GM19193 (cell line): Measurements from ENCODE around the gene BRIP1.

Source experiments
- POLR2A ChIP-seq: IDR thresholded peaks from 4 replicates; pipeline ENCODE4 v1.6.1; 2011; ENCODE audit not compliant: insufficient read depth, insufficient read length; ENCODE audit errors: extremely low read depth

Gene BRIP1

GRCh38 chr17:61714300-61714699 lies 149.0 kb downstream of the BRIP1 start:
- TF ChIP-seq POLR2A: no peak

DNA sequence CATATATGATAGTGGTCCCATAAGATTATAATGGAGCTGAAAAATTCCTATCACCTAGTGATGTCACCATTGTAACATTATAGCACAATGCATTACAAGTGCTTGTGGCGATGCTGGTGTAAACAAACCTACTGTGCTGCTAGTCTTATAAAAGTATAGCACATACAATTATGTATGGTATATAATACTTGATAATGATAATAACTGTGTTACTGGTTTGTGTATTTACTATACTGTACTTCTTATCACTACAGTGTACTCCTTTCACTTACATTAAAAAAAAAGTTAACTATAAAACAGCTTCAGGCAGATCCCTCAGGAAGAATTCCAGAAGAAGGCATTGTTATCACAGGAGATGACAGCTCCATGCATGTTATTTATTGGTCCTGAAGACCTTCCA lies 150.3 kb downstream of the BRIP1 start:
- TF ChIP-seq POLR2A: no peak

DNA sequence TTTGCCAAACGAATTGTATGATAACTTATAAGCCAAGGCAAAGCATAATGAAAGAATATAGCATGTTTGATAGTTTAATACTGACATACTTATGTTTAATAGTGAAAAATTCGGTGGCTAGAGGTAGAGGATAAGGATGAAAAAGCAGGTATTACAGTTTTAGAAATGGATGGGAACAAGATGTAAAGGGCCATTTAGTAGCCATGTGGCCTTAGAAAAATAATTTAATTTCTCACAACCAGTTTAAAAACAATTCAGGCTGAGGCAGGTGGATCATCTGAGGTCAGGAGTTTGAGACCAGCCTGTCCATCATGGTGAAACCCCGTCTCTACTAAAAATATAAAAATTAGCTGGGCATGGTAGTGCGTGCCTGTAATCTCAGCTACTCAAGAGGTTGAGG lies 152.8 kb downstream of the BRIP1 start:
- TF ChIP-seq POLR2A: no peak

DNA sequence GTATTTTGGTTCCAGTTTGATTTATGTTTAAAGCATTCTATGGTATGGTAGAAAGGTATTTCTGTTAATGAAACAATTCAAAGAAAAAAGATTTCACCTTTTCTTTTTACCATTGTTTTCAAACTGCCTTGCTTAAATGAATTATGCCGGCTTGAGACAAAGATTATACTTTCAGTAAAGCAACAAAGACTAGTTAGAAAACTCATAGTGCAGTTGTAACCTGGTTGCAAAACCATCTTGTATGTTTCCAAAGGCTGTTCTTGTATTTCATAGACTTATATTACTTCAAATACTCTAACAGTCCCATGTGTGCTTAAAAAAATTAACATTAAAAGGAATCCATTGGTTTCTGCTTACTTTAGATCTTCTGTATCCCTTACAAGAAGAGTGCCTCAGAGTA lies 153.8 kb downstream of the BRIP1 start:
- TF ChIP-seq POLR2A: no peak

DNA sequence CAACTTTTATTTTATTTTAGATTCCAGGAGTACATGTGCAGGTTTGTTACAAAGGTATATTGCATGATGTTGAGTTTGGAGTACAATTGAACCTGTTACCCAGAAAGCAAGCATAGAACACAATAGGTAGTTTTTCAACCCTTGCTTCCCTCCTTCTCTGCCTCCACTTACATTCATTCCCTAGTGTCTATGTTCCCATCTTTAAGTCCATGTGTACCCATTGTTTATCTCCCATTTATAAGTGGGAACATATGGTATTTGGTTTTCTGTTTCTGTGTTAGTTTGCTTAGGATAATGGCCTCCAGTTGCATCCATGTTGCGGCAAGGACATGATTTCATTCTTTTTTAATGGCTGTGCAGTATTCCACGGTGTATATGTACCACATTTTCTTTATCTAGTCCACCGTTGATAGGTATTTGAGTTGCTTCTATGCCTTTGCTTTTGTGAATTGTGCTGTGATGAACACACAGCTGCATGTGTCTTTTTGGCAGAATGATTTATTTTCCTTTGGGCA lies 158.3 kb downstream of the BRIP1 start:
- TF ChIP-seq POLR2A: no peak

- TF ChIP-seq POLR2A: no peak
These were observed 160.9 kb downstream of the BRIP1 start for GRCh38 chr17:61702450-61702849.

DNA sequence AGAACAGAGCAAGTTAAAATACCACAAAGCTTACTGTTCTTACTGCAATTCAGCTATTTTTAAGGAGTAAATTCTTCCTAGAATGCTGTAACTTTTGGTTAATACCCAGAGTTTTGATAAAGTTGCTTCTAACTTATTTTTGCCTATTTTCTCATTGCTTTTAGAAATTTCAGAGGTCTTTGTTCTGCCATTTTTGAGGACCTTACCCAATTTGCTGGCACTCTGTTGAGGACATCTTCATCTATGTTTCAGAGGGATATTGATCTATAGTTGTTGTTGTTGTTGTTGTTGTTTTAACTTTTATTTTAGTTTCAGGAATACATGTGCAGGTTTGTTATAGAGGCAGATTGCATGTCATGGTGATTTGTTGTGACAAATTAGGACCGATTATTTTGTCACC lies 161.3 kb downstream of the BRIP1 start:
- no peak for TF ChIP-seq POLR2A

DNA sequence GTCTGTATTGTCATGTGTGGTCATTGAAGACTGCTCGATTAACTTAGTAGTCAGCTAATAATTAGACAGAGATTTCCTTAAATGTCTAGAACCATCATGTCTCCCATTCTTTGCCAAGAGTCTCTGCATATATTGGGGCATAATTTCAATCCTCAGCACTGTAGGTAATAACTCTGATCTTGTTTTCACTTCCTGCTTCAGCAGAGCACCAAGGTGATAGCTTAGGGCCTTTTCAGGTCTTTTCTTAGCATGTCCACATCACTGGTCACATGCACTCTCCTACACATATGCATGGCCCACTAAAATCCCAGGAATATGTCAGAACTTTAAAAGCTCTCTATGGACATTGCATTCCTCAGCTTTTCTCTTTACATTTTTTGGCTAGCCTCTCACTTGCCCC lies 162.0 kb downstream of the BRIP1 start:
- no peak for TF ChIP-seq POLR2A

- TF ChIP-seq POLR2A: no peak
These were observed 163.1 kb downstream of the BRIP1 start for GRCh38 chr17:61700252-61700651.

GRCh38 chr17:61699694-61700093 lies 163.6 kb downstream of the BRIP1 start:
- TF ChIP-seq POLR2A: no peak

DNA sequence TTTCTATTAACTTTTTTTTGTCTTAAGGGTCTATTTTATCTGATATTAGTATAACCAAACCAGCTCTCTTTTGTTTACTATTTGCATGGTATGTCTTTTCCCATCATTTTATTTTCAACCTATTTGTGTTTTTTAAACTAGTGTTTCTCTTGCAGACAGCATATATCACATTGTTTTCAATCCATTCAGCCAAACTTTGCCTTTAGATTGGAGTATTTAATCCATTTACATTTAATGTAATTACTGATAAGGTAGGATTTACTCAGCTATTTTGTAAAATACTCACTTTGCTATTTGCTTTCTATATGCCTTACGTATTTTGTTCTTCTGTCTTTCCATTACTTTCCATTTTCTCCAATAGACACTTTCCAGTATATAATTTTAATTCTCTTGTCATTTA lies 164.3 kb downstream of the BRIP1 start:
- TF ChIP-seq POLR2A: no peak

DNA sequence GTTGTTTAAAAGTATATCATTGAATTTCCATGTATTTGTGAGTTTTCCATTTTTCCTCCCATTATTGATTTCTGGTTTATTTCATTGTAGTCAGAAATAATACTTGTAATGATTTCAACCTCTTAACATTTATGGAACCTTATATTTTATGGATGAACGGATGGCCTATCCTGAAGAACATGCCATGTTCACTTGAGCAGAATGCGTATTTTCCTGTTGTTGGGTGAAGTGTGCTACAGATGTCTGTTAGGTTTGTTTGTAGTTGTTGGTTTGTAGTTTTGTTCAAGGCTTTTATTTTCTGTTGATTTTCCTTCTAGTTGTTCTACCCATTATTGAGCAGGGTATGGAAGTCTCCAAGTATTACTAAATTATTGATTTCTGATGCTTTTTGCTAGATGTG lies 165.1 kb downstream of the BRIP1 start:
- no peak for TF ChIP-seq POLR2A

- TF ChIP-seq POLR2A: no peak
These were observed 167.5 kb downstream of the BRIP1 start for GRCh38 chr17:61695779-61696337.

DNA sequence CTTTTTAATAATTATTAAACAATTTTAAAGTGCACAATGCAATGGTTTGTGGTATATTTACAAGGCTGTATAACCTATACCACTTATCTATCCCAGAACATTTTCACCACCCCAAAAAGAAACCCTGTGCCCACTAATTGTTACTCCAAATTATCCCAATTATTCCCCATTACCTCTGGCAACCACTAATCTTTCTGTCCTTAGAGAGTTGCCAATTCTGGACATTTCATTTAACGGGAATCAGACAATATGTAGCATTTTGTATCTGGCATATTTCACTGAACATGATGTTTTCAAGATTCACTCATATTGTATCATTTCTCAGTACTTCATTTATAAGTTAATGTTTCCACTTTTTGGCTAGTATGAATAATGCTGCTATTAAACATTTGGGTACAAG lies 169.2 kb downstream of the BRIP1 start:
- no peak for TF ChIP-seq POLR2A

DNA sequence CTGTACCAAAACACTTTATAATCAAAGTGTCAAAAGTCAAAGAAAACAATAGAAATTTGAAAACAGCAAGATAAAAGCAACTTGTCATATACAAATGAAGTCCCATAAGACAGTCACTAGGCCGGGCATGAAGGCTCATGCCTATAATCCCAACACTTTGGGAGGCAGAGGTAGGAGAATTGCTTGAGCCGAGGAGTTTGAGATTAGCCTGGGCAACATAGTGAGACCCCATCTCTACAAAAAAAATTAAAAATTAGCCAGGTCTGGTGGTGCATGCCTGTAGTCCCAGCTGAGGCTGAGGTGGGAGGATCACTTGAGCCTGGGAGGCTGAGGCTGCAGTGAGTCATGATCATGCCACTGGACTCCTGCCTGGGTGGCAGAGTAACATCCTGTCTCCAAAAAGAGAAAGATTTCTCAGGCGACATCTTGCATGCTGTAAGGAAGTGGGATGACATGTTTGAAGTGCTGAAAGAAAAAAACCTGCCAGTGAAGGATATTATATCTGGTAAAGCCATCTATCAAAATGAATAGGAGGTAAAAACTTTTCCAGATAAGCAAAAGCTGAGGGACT lies 173.6 kb downstream of the BRIP1 start:
- TF ChIP-seq POLR2A: no peak

DNA sequence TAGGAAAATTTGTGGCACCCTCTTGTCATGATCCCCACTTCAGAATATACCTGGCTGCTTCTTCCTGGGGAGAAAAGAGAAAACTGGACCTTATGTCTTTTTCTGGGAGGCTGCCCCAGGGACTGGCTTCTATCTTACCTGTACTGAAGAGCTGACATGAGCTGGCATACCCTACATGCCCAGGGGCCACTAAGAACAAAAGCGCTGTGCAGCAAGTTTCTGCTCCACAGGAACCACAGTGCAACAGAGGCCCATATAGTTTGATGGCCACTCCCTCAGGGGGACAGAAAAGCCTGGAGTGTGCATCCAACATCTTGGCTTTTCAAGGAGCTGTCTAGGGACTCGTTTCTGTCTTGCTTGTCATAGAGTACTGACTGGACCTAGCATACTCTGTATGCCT lies 175.6 kb downstream of the BRIP1 start:
- no peak for TF ChIP-seq POLR2A

DNA sequence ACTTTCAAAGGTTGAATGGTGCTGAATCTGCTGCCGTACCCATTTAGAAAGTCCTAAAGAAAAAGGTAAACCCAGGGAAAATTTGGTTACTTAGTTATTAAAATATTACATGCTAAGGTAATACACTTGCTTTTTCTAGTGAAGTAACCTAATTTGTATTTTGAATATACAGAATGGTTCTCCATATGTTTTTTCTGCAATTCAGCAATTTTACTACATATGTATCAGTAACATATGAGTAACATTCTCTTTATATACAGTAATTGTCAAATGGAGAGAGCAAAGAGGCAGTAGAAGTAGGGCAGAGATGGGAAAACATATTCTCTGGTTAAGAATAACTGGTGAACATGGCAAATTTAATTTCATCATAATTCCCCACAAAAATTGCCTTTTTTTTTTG lies 177.2 kb downstream of the BRIP1 start:
- no peak for TF ChIP-seq POLR2A
